ENCODE measurements around the gene AGBL1.
"Not testable (repeated sequence)": the region's sequence is repeated elsewhere in the genome, so short reads cannot be mapped to it uniquely, and the experiment has no call there.

The AGBL1 gene

GRCh38 chr15:86506401-86506800, 426.7 kb downstream of the AGBL1 start:
- no peak for DNase-seq (ENCODE audit: low spot score)

GRCh38 chr15:86515625-86516024, 436.0 kb downstream of the AGBL1 start:
- no peak for DNase-seq (ENCODE audit: low spot score)

GRCh38 chr15:86522721-86523120, 443.1 kb downstream of the AGBL1 start:
- DNase-seq (ENCODE audit: low spot score): no peak

GRCh38 chr15:86526938-86527690, 447.4 kb downstream of the AGBL1 start:
- DNase-seq (ENCODE audit: low spot score): no peak

- DNase-seq (ENCODE audit: low spot score): not testable (repeated sequence)
Observed at GRCh38 chr15:86528094-86528493, 448.4 kb downstream of the AGBL1 start.

GRCh38 chr15:86538141-86538540, 458.5 kb downstream of the AGBL1 start:
- no peak for DNase-seq (ENCODE audit: low spot score)

GRCh38 chr15:86540840-86541467, 461.3 kb downstream of the AGBL1 start:
- DNase-seq (ENCODE audit: low spot score): no peak

- peak; percentile 5 for DNase-seq (ENCODE audit: low spot score)
Observed at GRCh38 chr15:86541540-86541939, 461.9 kb downstream of the AGBL1 start.

GRCh38 chr15:86550075-86550474, 470.4 kb downstream of the AGBL1 start:
- no peak for DNase-seq (ENCODE audit: low spot score)

GRCh38 chr15:86553108-86553507, 473.4 kb downstream of the AGBL1 start:
- no peak for DNase-seq (ENCODE audit: low spot score)

GRCh38 chr15:86555098-86555497, 475.4 kb downstream of the AGBL1 start:
- DNase-seq (ENCODE audit: low spot score): no peak

GRCh38 chr15:86555939-86556338, 476.3 kb downstream of the AGBL1 start:
- no peak for DNase-seq (ENCODE audit: low spot score)

GRCh38 chr15:86556396-86557017, 476.8 kb downstream of the AGBL1 start:
- no peak for DNase-seq (ENCODE audit: low spot score)

GRCh38 chr15:86557018-86557550, 477.4 kb downstream of the AGBL1 start:
- DNase-seq (ENCODE audit: low spot score): no peak

- no peak for DNase-seq (ENCODE audit: low spot score)
Observed at GRCh38 chr15:86558252-86558651, 478.6 kb downstream of the AGBL1 start.

GRCh38 chr15:86558686-86559085, 479.0 kb downstream of the AGBL1 start:
- no peak for DNase-seq (ENCODE audit: low spot score)

GRCh38 chr15:86568378-86568777, 488.7 kb downstream of the AGBL1 start:
- no peak for DNase-seq (ENCODE audit: low spot score)

GRCh38 chr15:86570738-86571137, 491.1 kb downstream of the AGBL1 start:
- DNase-seq (ENCODE audit: low spot score): no peak

- no peak for DNase-seq (ENCODE audit: low spot score)
Observed at GRCh38 chr15:86571873-86572272, 492.2 kb downstream of the AGBL1 start.

GRCh38 chr15:86572368-86572841, 492.7 kb downstream of the AGBL1 start:
- DNase-seq (ENCODE audit: low spot score): no peak

GRCh38 chr15:86573476-86573875, 493.8 kb downstream of the AGBL1 start:
- DNase-seq (ENCODE audit: low spot score): no peak

- DNase-seq (ENCODE audit: low spot score): no peak
Observed at GRCh38 chr15:86588413-86588812, 508.7 kb downstream of the AGBL1 start.

GRCh38 chr15:86590461-86590860, 510.8 kb downstream of the AGBL1 start:
- no peak for DNase-seq (ENCODE audit: low spot score)

Data from NAMALWA (cell line).